Loucy (cell line): ENCODE results near the gene SERPINA1.

Experiments
- H2AFZ ChIP-seq: fragments of 200-600 bp; sonication (generic); 2 replicates; pipeline ENCODE4 v1.6.0; 2016; ENCODE audit warnings: antibody characterized with exemption, mild to moderate bottlenecking, low read length, moderate library complexity
- H3F3A ChIP-seq: fragments of 200-600 bp; 2 replicates; pipeline ENCODE4 v1.6.0; 2016; ENCODE audit warnings: antibody characterized with exemption, low read depth, mild to moderate bottlenecking
- H3K27me3 ChIP-seq: fragments of 200-600 bp; sonication (generic); 2 replicates; pipeline ENCODE4 v1.6.1; 2014; ENCODE audit warnings: low read length, mild to moderate bottlenecking; ENCODE audit not compliant: insufficient read depth, poor library complexity, severe bottlenecking
- H3K36me3 ChIP-seq: fragments of 200-600 bp; sonication (generic); 2 replicates; pipeline ENCODE4 v1.6.1; 2016; ENCODE audit warnings: low read length; ENCODE audit not compliant: insufficient read depth
- H3K4me1 ChIP-seq: fragments of 200-600 bp; sonication (generic); 2 replicates; pipeline ENCODE4 v1.5.1; 2014; ENCODE audit warnings: low read length, mild to moderate bottlenecking; ENCODE audit not compliant: insufficient read depth, poor library complexity, severe bottlenecking
- H3K4me2 ChIP-seq: fragments of 200-600 bp; sonication (generic); 2 replicates; pipeline ENCODE4 v1.6.0; 2014; ENCODE audit warnings: antibody characterized with exemption, low read length, low read depth, mild to moderate bottlenecking; ENCODE audit not compliant: poor library complexity, severe bottlenecking
- H3K4me3 ChIP-seq: fragments of 200-600 bp; sonication (generic); 2 replicates; pipeline ENCODE4 v1.5.1; 2014; ENCODE audit warnings: low read length, mild to moderate bottlenecking, mixed read lengths; ENCODE audit not compliant: poor library complexity, severe bottlenecking
- H3K79me2 ChIP-seq: fragments of 200-600 bp; sonication (generic); 2 replicates; pipeline ENCODE4 v1.6.1; 2014; ENCODE audit warnings: low read length; ENCODE audit not compliant: insufficient read depth
- H3K9ac ChIP-seq: fragments of 200-600 bp; sonication (generic); 2 replicates; pipeline ENCODE4 v1.6.0; 2014; ENCODE audit warnings: mild to moderate bottlenecking, low read depth, low read length, moderate library complexity; ENCODE audit not compliant: poor library complexity, severe bottlenecking
- H3K9me2 ChIP-seq: fragments of 200-600 bp; sonication (generic); replicated peaks from 2 replicates; pipeline ENCODE4 v1.6.1; 2016; ENCODE audit warnings: low read depth, low read length, mixed read lengths
- H3K9me3 ChIP-seq: fragments of 200-600 bp; sonication (generic); 2 replicates; pipeline ENCODE4 v1.6.1; 2014; ENCODE audit warnings: mild to moderate bottlenecking, antibody characterized with exemption, low read length, low read depth; ENCODE audit not compliant: insufficient read depth
- H4K20me1 ChIP-seq: fragments of 200-600 bp; sonication (generic); 2 replicates; pipeline ENCODE4 v1.6.0; 2014; ENCODE audit warnings: antibody characterized with exemption, low read length, mild to moderate bottlenecking; ENCODE audit not compliant: insufficient read depth, poor library complexity, severe bottlenecking
- CTCF ChIP-seq: fragments of 200-600 bp; sonication (generic); conservative IDR thresholded peaks from 2 replicates; pipeline ENCODE4 v1.5.1; 2014; ENCODE audit warnings: mild to moderate bottlenecking, antibody characterized with exemption, low read length
- EZH2phosphoT487 ChIP-seq: fragments of 200-600 bp; IDR thresholded peaks from 2 replicates; pipeline ENCODE4 v1.6.1; 2018; ENCODE audit warnings: antibody characterized with exemption, mild to moderate bottlenecking, moderate library complexity, borderline replicate concordance

Gene SERPINA1

GRCh38 chr14:94388384-94389103, at the start of gene SERPINA1:
Gene SERPINA1, minus strand, starts transcription at chr14:94388602. Its CDS starts 5,365 bp downstream, at chr14:94383237.
- Histone ChIP-seq H3K4me2 (no peak within 1 kb of the TSS), H3K4me1 (no peaks in the 10 kb centered on the region), H3K4me3 (no peak within 1 kb of the TSS), H3K9ac (no peak within 1 kb of the TSS), H3K9me3 (no peaks in the 10 kb centered on the region), H3K27me3 (no peaks in the 10 kb centered on the region), H3K36me3 (no peaks in the 10 kb centered on the region), H3K79me2 (no peaks in the 10 kb centered on the region), H4K20me1 (no peaks in the 10 kb centered on the region), H3K9me2 (no peaks in the 10 kb centered on the region), H3F3A (no peaks in the 10 kb centered on the region), H2AFZ (no peak within 1 kb of the TSS)
- TF ChIP-seq EZH2phosphoT487 (no peak), CTCF (no peak)

- no peak overlapping the region for H3K4me3 ChIP-seq
- no peaks in the 10 kb centered on the region for H3K27me3 ChIP-seq
- no peaks in the 10 kb centered on the region for H4K20me1 ChIP-seq
- peaks cover 4% of the 10 kb centered on the region; the same call in 1 of the 2 replicates for H3K9me3 ChIP-seq
- no peak overlapping the region for H2AFZ ChIP-seq
- no peak overlapping the region for H3K4me2 ChIP-seq
- H3K79me2 ChIP-seq = no peaks in the 10 kb centered on the region
- TF ChIP-seq CTCF = no peak
- no peak for TF ChIP-seq EZH2phosphoT487
- no peaks in the 10 kb centered on the region for H3K9me2 ChIP-seq
- no peaks in the 10 kb centered on the region for H3F3A ChIP-seq
- no peak overlapping the region for H3K9ac ChIP-seq
- H3K4me1 ChIP-seq = no peaks in the 10 kb centered on the region
- H3K36me3 ChIP-seq = no peaks in the 10 kb centered on the region
Measured at GRCh38 chr14:94428610-94429009, 40.2 kb upstream of the SERPINA1 start.

- TF ChIP-seq EZH2phosphoT487 (no peak), CTCF (no peak)
- no peak overlapping the region for H3K4me3 ChIP-seq
- H3K9ac ChIP-seq = no peak overlapping the region
- no peaks in the 10 kb centered on the region for H3K4me1 ChIP-seq
- no peaks in the 10 kb centered on the region for H3K27me3 ChIP-seq
- H3K9me3 ChIP-seq = peaks cover 4% of the 10 kb centered on the region; the same call in 1 of the 2 replicates
- H2AFZ ChIP-seq = no peak overlapping the region
- H3K79me2 ChIP-seq = no peaks in the 10 kb centered on the region
- no peaks in the 10 kb centered on the region for H3K36me3 ChIP-seq
- H3K9me2 ChIP-seq = no peaks in the 10 kb centered on the region
- H4K20me1 ChIP-seq = no peaks in the 10 kb centered on the region
- no peaks in the 10 kb centered on the region for H3F3A ChIP-seq
- no peak overlapping the region for H3K4me2 ChIP-seq
Measured at GRCh38 chr14:94427016-94427613, 38.7 kb upstream of the SERPINA1 start.
